ENCODE measurements around the gene CRTC3. TPM values are rescaled to one million over a fixed set of nuclear protein-coding genes. Genes with fewer than 3 reads are reported as not detected.

CRTC3 gene
- total RNA-seq, 2 experiments from 2014 or later = 90.7 to 92.4 TPM

DNA sequence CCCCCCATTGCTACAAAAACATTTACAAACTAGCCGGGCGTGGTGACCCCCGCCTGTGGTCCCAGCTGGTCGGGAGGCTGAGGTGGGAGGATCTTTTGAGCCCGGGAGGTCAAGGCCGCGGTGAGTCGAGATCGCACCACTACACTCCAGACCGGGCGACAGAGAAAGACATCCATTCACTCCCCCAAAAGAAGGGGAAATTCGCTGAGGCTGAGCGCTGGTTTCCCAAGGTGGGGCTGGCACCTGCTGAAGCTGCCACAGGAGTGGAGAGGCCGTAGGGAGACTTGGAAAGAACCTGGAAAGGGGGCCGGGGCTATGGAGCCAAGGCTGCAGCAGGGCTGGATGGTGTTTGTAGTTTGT lies 732 bp upstream of the CRTC3 start:
- ChIA-PET POLR2A (interaction anchor here (1.7 to 3.3 kb wide), 2 partner anchors 11 to 32 kb away, joined by 18 to 28 read pairs; no protein-coding TSS in a partner anchor), CTCF (no interaction called here)
- Histone ChIP-seq H3K4me3 (ENCODE audit: low read length) (peak overlapping the region; percentile 70), H3K27me3 (ENCODE audit: control insufficient read depth in 1 of 2, insufficient read depth in 2 of 2, low read length in 2 of 2) (no peaks in the 10 kb centered on the region), H3K36me3 (ENCODE audit: insufficient read depth, low read length) (no peaks in the 10 kb centered on the region), H3K27ac (ENCODE audit: low read depth in 1 of 2, low read length in 2 of 2) (peak overlapping the region; percentile 40 to 67), H3K4me1 (ENCODE audit: insufficient read depth, low read length) (peaks cover 31% of the 10 kb centered on the region), H3K9me3 (ENCODE audit: control insufficient read depth in 1 of 2, insufficient read depth in 1 of 2, low read length in 2 of 2) (no peaks in the 10 kb centered on the region)
- Mint-ChIP-seq H3K4me1 (ENCODE audit: low read depth) (peaks cover 33% of the 10 kb centered on the region), H3K4me3 (peak overlapping the region; percentile 83), H3K27me3 (no peaks in the 10 kb centered on the region), H3K27ac (peak overlapping the region; percentile 92), H3K36me3 (ENCODE audit: low read depth) (peaks cover 4% of the 10 kb centered on the region), H3K9me3 (no peaks in the 10 kb centered on the region)
- ATAC-seq (ENCODE audit: poor library complexity) = no peak
- intact Hi-C loops (cut with DNase I, micrococcal nuclease) = loop anchor here in 1 of 2 experiments (2.0 kb wide), 1 partner anchor 68 kb away; no protein-coding TSS in a partner anchor
- TF ChIP-seq, protein P1, sequence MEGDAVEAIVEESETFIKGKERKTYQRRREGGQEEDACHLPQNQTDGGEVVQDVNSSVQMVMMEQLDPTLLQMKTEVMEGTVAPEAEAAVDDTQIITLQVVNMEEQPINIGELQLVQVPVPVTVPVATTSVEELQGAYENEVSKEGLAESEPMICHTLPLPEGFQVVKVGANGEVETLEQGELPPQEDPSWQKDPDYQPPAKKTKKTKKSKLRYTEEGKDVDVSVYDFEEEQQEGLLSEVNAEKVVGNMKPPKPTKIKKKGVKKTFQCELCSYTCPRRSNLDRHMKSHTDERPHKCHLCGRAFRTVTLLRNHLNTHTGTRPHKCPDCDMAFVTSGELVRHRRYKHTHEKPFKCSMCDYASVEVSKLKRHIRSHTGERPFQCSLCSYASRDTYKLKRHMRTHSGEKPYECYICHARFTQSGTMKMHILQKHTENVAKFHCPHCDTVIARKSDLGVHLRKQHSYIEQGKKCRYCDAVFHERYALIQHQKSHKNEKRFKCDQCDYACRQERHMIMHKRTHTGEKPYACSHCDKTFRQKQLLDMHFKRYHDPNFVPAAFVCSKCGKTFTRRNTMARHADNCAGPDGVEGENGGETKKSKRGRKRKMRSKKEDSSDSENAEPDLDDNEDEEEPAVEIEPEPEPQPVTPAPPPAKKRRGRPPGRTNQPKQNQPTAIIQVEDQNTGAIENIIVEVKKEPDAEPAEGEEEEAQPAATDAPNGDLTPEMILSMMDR (IDR thresholded peaks at IDR 0.05) = no peak
- no peak for DNase-seq

- Histone ChIP-seq H3K27me3 (ENCODE audit: control insufficient read depth in 1 of 2, insufficient read depth in 2 of 2, low read length in 2 of 2) (no peaks in the 10 kb centered on the region), H3K36me3 (ENCODE audit: insufficient read depth, low read length) (no peaks in the 10 kb centered on the region), H3K4me1 (ENCODE audit: insufficient read depth, low read length) (peaks cover 42% of the 10 kb centered on the region), H3K9me3 (ENCODE audit: control insufficient read depth in 1 of 2, insufficient read depth in 1 of 2, low read length in 2 of 2) (no peaks in the 10 kb centered on the region), H3K4me3 (ENCODE audit: low read length) (peak overlapping the region; percentile 94), H3K27ac (ENCODE audit: low read depth in 1 of 2, low read length in 2 of 2) (peak overlapping the region; percentile 44 to 72)
- intact Hi-C loops (cut with DNase I, micrococcal nuclease) = no loop called here
- peak; percentile 22 to 74 (median 43) for DNase-seq
- H3K9me3 Mint-ChIP-seq = no peaks in the 10 kb centered on the region
- POLR2A ChIA-PET = interaction anchor here (0.6 to 3.3 kb wide), 30 partner anchors 8 to 481 kb away, joined by 3 to 67 read pairs (median 5); no protein-coding TSS in a partner anchor
- H3K27me3 Mint-ChIP-seq = no peaks in the 10 kb centered on the region
- peak; percentile 42 for ATAC-seq (ENCODE audit: poor library complexity)
- peak overlapping the region; percentile 97 for H3K4me3 Mint-ChIP-seq
- H3K27ac Mint-ChIP-seq = peak overlapping the region; percentile 92
- TF ChIP-seq, protein P1 (IDR thresholded peaks at IDR 0.05) = no peak
- peaks cover 4% of the 10 kb centered on the region for H3K36me3 Mint-ChIP-seq (ENCODE audit: low read depth)
- peaks cover 48% of the 10 kb centered on the region for H3K4me1 Mint-ChIP-seq (ENCODE audit: low read depth)
- CTCF ChIA-PET = interaction anchor here (0.5 to 2.9 kb wide), 9 partner anchors 9 to 401 kb away, joined by 3 to 14 read pairs (median 4); no protein-coding TSS in a partner anchor
These were observed 728 bp downstream of the CRTC3 start for GRCh38 chr15:90530250-90531051.

DNA sequence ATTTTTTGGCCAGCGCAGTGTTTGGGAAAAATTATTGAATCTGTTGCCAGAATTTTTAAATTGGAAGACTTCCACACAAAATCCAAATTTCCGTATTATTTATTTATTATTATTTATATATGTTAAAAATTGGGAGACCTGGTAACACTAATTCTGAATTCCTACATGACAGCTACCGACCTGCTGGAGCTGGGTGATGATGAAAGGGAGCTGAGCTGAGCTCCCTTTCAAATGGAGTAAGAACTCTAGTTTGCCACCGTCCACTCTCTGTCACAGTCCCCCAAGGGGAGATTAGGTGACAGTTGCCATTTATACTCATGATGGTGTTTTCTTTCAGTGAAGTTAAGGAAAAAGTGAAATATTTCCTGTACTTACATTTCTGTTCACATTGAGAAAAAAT lies 1.4 kb downstream of the CRTC3 start:
- H3K4me1 ChIP-seq (ENCODE audit: insufficient read depth, low read length) = peaks cover 42% of the 10 kb centered on the region
- peak overlapping the region; percentile 94 for H3K4me3 ChIP-seq (ENCODE audit: low read length)
- H3K27me3 ChIP-seq (ENCODE audit: control insufficient read depth in 1 of 2, insufficient read depth in 2 of 2, low read length in 2 of 2) = no peaks in the 10 kb centered on the region
- peaks cover 4% of the 10 kb centered on the region for H3K36me3 Mint-ChIP-seq (ENCODE audit: low read depth)
- no peaks in the 10 kb centered on the region for H3K9me3 Mint-ChIP-seq
- TF ChIP-seq, protein P1 (IDR thresholded peaks at IDR 0.05) = no peak
- peaks cover 54% of the 10 kb centered on the region for H3K4me1 Mint-ChIP-seq (ENCODE audit: low read depth)
- no peaks in the 10 kb centered on the region for H3K27me3 Mint-ChIP-seq
- DNase-seq (no peak), ATAC-seq (ENCODE audit: poor library complexity) (no peak)
- peak overlapping the region; percentile 92 for H3K27ac Mint-ChIP-seq
- no peaks in the 10 kb centered on the region for H3K36me3 ChIP-seq (ENCODE audit: insufficient read depth, low read length)
- H3K27ac ChIP-seq (ENCODE audit: low read depth in 1 of 2, low read length in 2 of 2) = no peak overlapping the region
- ChIA-PET POLR2A (interaction anchor here (0.5 to 3.3 kb wide), 22 partner anchors 8 to 1257 kb away, joined by 3 to 67 read pairs (median 6); no protein-coding TSS in a partner anchor), CTCF (interaction anchor here (0.5 to 2.9 kb wide), 7 partner anchors 8 to 400 kb away, joined by 3 to 14 read pairs (median 4); no protein-coding TSS in a partner anchor)
- H3K4me3 Mint-ChIP-seq = peak overlapping the region; percentile 97
- H3K9me3 ChIP-seq (ENCODE audit: control insufficient read depth in 1 of 2, insufficient read depth in 1 of 2, low read length in 2 of 2) = no peaks in the 10 kb centered on the region
- intact Hi-C loops (cut with DNase I, micrococcal nuclease) = no loop called here

All from CD4-positive, alpha-beta T cell (primary cell).